AG20443 (cell line): ENCODE results near the gene COL23A1.

Experiments used
- DNase-seq: peaks from one replicate; pipeline ENCODE4 v3.0.0; 2012; ENCODE audit warnings: low spot score, mixed read lengths

COL23A1 gene

GRCh38 chr5:178392931-178393394 is 197.2 kb downstream of the COL23A1 start:
- DNase-seq, result no peak

DNA sequence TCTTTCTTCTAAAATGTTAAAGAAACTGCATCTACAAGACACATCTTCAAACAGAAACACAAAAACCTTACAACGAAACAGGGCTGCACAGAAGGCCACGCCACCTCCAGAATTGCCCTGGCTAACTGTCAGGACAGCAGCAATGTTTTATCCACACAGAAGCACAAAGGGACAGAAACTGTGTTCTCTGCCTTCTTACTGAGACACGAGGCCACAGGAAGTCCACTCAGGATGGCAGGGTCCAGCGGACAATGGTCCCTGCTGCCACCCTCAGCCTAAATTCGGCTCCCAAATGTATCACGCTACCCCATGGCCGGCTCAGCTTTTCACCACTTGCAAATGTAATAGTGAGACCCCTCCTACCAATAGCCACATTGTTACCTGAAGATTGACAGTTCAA is 197.8 kb downstream of the COL23A1 start:
- DNase-seq, result no peak

- DNase-seq, result no peak
Measured at GRCh38 chr5:178391480-178391879, 198.7 kb downstream of the COL23A1 start.

- no peak for DNase-seq
Measured at GRCh38 chr5:178389796-178390195, 200.4 kb downstream of the COL23A1 start.

DNA sequence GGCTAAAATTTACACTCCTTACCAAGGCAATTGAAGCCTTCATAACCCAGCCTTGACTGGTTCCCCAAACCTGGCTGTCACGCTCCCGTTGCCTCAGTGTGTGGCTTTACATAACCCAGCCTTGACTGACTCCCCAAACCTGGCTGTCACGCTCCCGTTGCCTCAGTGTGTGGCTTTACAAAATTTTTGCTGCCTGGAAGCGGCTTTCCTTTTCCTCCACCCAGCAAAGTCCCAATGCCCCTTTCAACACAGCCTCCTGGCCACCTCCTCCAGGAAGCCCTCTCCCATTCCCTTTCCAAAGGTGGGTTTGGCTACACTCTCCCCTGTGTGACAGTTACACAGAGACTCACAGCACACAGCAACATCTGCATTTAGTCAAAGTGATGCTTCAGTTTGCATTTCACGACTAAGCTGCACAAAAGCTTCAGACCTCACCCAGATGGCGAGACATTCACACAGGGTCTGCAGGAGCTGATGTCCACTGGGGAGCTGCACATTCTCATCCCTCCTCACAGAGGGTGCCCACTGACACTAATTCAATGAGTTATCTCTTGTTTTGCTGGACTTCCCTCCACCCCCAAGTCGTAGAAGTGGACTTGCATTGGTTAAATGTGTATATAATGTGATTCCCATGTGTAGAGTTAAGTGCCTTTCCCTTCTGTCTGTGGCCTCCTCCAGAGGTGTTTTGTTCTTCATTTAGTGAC is 201.0 kb downstream of the COL23A1 start:
- no peak for DNase-seq

- DNase-seq, result no peak
Measured at GRCh38 chr5:178388386-178389025, 201.7 kb downstream of the COL23A1 start.

- DNase-seq, result no peak
Measured at GRCh38 chr5:178387856-178388190, 202.4 kb downstream of the COL23A1 start.

DNA sequence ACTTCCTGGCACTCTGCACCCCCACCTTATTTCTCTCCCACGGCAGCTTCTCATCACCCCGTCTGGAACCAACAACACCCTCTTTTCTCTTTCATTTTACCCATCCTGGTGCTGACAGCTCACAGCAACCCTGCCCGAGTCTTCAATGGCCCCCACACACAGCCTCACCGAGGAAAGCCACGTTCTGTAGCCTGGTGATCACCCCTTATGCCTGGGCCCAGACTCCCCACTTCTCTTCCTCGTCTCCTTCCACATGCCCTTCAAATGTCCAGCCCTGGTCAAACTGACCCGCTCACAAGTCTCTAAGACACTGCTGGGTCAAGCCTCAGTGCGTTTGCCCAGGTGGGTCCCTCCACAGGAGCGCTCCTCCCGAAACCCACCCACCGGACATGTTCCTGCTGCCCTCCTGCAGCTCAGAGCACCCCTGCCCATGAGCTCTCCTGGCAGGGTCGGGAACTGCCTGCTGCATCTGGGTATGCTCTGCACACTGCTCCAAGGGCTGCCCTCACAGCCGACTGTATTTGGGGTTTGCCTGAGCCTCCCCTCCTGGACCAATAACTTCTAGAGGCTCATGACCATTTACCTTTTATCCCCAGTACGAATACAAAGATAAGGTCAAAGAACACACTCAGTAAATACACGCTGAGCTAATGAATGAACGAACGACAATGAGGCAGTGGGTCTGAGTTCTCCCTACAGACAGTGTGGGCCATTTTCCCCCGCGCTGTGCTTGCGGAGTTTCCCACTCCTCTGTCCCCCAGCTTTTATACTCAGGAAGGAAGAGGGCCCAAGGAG is 202.9 kb downstream of the COL23A1 start:
- DNase-seq, result no peak

GRCh38 chr5:178386336-178386931 is 203.8 kb downstream of the COL23A1 start:
- DNase-seq, result no peak

DNA sequence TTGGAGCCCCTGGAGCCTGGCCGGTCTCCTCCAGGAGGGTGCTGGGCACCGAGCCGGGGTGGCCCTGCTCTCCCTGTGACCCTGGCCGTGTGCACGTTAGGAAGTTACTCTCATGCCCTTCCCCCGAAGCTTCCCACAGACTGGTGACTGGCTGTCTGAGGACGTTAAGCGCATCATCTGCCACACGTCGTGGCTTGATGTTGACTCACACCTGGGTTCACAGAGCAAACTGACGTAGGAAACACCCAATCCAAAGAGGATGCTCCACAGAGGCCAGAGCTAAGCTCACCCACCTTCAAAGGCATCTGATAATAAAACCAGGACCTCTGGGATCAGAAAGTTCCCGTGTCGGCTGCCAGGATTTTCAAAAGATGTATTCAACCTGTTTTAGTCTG is 204.7 kb downstream of the COL23A1 start:
- DNase-seq, result no peak

- DNase-seq, result no peak
Measured at GRCh38 chr5:178384816-178385495, 205.2 kb downstream of the COL23A1 start.

- DNase-seq, result peak; percentile 39
Measured at GRCh38 chr5:178383919-178384815, 206.0 kb downstream of the COL23A1 start.

DNA sequence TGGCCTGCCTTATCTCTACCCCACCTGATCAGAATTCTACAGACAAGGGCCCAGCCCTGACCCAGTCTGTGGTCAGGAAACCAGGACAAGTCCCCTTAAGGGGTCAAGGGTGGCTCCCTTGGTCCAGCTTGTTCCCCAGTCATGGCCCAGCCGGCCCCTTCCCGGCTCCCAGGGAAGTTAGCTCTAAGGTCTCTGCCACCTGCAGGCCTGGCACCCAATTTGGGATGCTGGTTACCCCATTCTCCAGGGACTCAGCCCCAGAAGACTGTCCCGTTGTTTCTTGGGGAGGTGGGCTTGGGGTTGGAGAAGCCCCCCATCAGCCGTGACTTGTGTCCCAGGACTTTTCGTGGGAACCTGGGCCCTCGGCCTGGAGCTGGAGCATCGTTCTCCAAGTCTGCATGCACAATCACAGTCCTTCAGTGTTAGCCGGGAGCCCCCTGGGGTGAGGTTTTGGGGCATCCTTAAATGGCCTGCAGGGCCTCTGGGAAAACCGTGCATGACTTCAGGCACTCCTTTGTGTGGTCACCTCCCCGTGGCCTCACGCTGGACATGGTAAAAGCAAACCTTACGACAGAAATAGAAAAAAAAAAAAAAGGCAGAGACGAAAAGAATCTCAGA is 206.8 kb downstream of the COL23A1 start:
- DNase-seq, result no peak

GRCh38 chr5:178382754-178383164 is 207.4 kb downstream of the COL23A1 start:
- no peak for DNase-seq

DNA sequence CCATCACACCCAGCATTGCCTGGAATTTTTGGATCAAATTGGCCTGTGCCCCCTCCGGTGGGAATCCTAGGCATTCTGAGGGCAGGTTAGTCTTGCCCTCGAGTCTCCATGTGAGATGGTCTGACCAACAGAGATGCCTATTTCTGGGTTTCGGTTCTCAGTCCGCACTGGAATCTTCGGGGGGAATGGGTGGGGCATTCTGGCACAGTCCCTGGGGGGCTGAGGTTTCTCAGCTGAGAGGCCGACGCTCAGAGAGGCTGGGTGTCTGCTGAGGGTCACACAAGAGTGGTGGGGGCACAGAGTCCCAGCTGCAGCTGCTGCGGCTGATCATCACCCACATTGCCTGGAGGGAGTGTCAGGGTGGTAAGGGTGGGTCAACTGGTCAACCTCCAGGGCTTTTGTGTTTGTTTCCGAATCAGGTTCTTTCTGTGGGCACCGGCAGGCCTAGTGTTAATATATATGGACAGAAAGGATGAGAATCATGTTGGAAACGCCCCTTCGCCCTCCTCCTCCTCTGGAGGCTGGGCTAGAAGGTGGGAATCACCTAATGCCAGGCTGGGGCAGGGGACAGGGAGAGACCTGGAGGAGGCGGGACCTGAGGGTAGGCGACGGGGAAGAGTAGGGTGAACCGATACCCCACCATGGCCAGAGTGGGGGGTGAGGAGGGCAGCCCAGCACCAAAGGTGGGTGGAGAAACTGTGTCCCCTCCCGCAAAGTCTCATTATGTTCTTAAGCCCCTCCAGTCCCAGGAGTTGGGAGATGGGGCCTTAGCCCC is 208.1 kb downstream of the COL23A1 start:
- no peak for DNase-seq

- DNase-seq, result no peak
Measured at GRCh38 chr5:178381206-178381605, 209.0 kb downstream of the COL23A1 start.

DNA sequence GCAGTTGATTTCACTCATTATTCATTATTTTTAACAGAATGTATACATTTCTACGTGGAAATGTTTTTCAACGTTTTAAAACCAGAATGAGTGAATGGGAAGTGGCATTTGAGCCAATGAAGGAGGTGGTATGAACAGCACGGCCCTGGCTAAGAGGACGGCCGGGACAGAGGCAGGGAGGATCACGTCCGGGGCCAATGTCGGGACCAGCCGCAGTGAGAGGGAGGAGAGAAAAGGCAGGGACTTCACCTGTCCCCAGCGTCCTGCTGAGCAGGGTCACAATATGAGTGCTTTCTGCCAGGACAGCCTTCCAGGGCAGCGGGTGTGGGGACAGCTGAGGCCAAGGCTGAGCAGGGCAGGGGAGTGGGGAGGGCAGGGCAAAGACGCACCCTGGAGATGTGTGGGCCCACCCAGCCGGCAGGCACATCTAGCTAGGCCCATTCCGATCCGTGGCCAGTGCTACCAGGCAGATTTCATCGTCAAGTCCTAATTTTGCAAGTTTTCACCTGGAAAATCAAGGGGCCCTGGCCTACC is 209.6 kb downstream of the COL23A1 start:
- DNase-seq, result no peak

GRCh38 chr5:178380086-178380485 is 210.1 kb downstream of the COL23A1 start:
- DNase-seq, result no peak
